Calu3 (cell line): ENCODE measurements around the gene GJB1. TPM values are rescaled to one million over a fixed set of nuclear protein-coding genes. Genes with fewer than 3 reads are reported as not detected.
A peak's percentile ranks its signal among the peaks of the same experiment; 100 is the strongest.

Experiments
- BruUV-seq: library from RNA; stranded (reverse); fragments of 400-500 nt; replicated peaks from 2 replicates; lab custom pipeline; 2021; lab: Mats Ljungman, UMichigan
- CTCF ChIA-PET: fragments of 300-600 bp; sonication (Branson Sonifier 250); formaldehyde crosslinking; loops from one replicate; lab custom pipeline; 2022; ENCODE audit warnings: antibody characterized with exemption; lab: Charles Lee
- DNase-seq: peaks from one replicate; pipeline ENCODE4 v3.0.0; 2022
- H3K27ac Mint-ChIP-seq: one replicate; pipeline ENCODE4 v1.8.0; 2022; ENCODE audit warnings: mixed read lengths; ENCODE audit not compliant: unreplicated experiment
- H3K27me3 Mint-ChIP-seq: one replicate; pipeline ENCODE4 v1.8.0; 2022; ENCODE audit warnings: mixed read lengths; ENCODE audit not compliant: unreplicated experiment
- H3K36me3 Mint-ChIP-seq: one replicate; pipeline ENCODE4 v1.8.0; 2022; ENCODE audit warnings: mild to moderate bottlenecking, moderate library complexity, mixed read lengths; ENCODE audit not compliant: insufficient read depth, unreplicated experiment
- H3K4me1 Mint-ChIP-seq: one replicate; pipeline ENCODE4 v1.8.0; 2022; ENCODE audit warnings: mild to moderate bottlenecking, low read depth, mixed read lengths; ENCODE audit not compliant: unreplicated experiment
- H3K4me3 Mint-ChIP-seq: one replicate; pipeline ENCODE4 v1.8.0; 2022; ENCODE audit warnings: mild to moderate bottlenecking, low read depth, moderate library complexity, mixed read lengths; ENCODE audit not compliant: unreplicated experiment
- H3K9me3 Mint-ChIP-seq: one replicate; pipeline ENCODE4 v1.8.0; 2022; ENCODE audit warnings: low read depth, mixed read lengths; ENCODE audit not compliant: unreplicated experiment
- CTCF ChIP-seq: fragments of 200-600 bp; IDR thresholded peaks from one replicate; pipeline ENCODE4 v1.8.0; 2022; ENCODE audit warnings: antibody characterized with exemption; ENCODE audit not compliant: unreplicated experiment
- intact Hi-C: fragments of 100-400 bp; cut with micrococcal nuclease; formaldehyde crosslinking; loops from one replicate; pipeline ENCODE4 v1.10.0; 2022; ENCODE audit not compliant: unreplicated experiment
- total RNA-seq: library from RNA; stranded (reverse); gene quantifications from 2 replicates; pipeline ENCODE4 v1.2.3, GENCODE V29; 2022

The GJB1 gene
- total RNA-seq, 1 experiment from 2014 or later: 80.4 TPM

- DNase-seq: peak; percentile 82
- no TSS peak for BruUV-seq
- intact Hi-C loops: loop anchor here (2.0 to 10.0 kb wide), 3 partner anchors 30 to 150 kb away; partner anchors contain the start of gene TAF1
- peak overlapping the region; percentile 75 for H3K4me3 Mint-ChIP-seq
- H3K36me3 Mint-ChIP-seq: peaks cover 38% of the 10 kb centered on the region
- TF ChIP-seq CTCF: no peak
- H3K9me3 Mint-ChIP-seq: no peaks in the 10 kb centered on the region
- peaks cover 56% of the 10 kb centered on the region for H3K4me1 Mint-ChIP-seq
- CTCF ChIA-PET: interaction anchor here (0.6 to 1.5 kb wide), 4 partner anchors 11 to 69 kb away, joined by 4 to 12 read pairs (median 8); partner anchors contain the start of gene NONO
- no peaks in the 10 kb centered on the region for H3K27me3 Mint-ChIP-seq
- H3K27ac Mint-ChIP-seq: peak overlapping the region; percentile 70
Observed at GRCh38 chrX:71214604-71215337, 8.3 kb upstream of the GJB1 start.

DNA sequence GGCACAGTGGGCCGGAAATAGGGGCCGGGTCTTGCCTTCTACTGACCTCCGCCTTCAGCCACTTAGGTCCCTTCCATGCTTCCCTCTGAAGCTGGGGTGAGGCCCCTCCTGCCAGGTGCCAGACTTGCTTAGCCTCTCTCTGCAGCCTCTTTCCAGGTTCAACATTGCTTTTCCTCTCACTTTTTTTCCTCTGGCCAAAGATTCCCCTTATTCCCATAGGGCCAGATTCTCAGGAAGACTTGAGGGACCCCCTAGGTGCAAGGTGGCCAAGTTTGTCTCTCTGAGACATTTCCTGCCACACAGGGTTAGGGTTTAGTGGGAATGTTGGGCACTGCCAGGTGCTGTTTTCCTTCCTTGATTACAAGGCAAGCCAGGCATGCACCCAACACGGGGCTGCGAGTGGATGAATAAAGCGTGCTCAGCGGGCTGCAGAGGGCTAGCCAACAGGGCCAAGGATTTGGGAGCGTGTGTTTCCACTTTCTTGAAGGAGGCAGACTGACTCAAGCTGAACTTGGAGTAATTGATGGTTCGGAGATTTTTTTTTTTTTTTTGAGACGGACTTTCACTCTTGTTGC lies 7.6 kb upstream of the GJB1 start:
- H3K4me3 Mint-ChIP-seq: peak overlapping the region; percentile 75
- intact Hi-C loops: loop anchor here (2.0 to 10.0 kb wide), 3 partner anchors 31 to 149 kb away; partner anchors contain the start of gene TAF1
- peak overlapping the region; percentile 70 for H3K27ac Mint-ChIP-seq
- no peaks in the 10 kb centered on the region for H3K9me3 Mint-ChIP-seq
- no peak for TF ChIP-seq CTCF
- H3K36me3 Mint-ChIP-seq: peaks cover 38% of the 10 kb centered on the region
- H3K27me3 Mint-ChIP-seq: no peaks in the 10 kb centered on the region
- peak; percentile 11 for DNase-seq
- BruUV-seq: TSS peak; percentile 67
- CTCF ChIA-PET: interaction anchor here (0.8 to 1.5 kb wide), 4 partner anchors 10 to 151 kb away, joined by 3 to 8 read pairs (median 6); partner anchors contain the start of genes NONO and TAF1
- peaks cover 56% of the 10 kb centered on the region for H3K4me1 Mint-ChIP-seq

GRCh38 chrX:71216485-71216884 lies 6.5 kb upstream of the GJB1 start:
- CTCF ChIA-PET: interaction anchor here (0.6 to 1.2 kb wide), 4 partner anchors 9 to 1092 kb away, joined by 3 to 5 read pairs (median 3); partner anchors contain the start of gene TAF1
- peak overlapping the region; percentile 35 for H3K27ac Mint-ChIP-seq
- peak; percentile 9 for DNase-seq
- no peaks in the 10 kb centered on the region for H3K27me3 Mint-ChIP-seq
- no TSS peak for BruUV-seq
- H3K36me3 Mint-ChIP-seq: peaks cover 38% of the 10 kb centered on the region
- H3K4me3 Mint-ChIP-seq: peak overlapping the region; percentile 75
- intact Hi-C loops: loop anchor here (10.0 kb wide), 1 partner anchor 148 kb away; the partner anchor contains the start of gene TAF1
- TF ChIP-seq CTCF: no peak
- H3K4me1 Mint-ChIP-seq: peaks cover 50% of the 10 kb centered on the region
- no peaks in the 10 kb centered on the region for H3K9me3 Mint-ChIP-seq

DNA sequence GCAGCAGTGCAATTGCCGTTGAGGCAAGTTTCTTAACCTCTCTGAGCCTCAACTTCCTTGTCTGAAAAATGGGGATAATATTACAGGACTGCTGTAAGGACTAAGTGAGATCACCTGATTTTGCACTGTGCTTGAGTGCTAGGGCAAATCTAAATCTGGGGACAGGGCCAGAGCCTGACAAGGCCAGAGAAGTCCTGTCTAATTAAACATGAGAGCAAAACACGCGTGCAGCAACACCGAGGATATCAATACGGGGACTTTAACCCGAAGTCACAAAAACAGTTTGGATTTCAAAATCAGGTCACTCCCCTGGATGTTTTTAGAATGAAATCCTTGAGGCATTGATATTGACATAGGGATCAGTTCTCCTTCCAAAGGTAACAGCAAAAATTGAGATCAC lies 5.7 kb upstream of the GJB1 start:
- no peak for DNase-seq
- BruUV-seq: no TSS peak
- intact Hi-C loops: loop anchor here (10.0 kb wide), 1 partner anchor 148 kb away; the partner anchor contains the start of gene TAF1
- peak overlapping the region; percentile 40 for H3K27ac Mint-ChIP-seq
- TF ChIP-seq CTCF: no peak
- H3K9me3 Mint-ChIP-seq: no peaks in the 10 kb centered on the region
- CTCF ChIA-PET: interaction anchor here (1.2 kb wide), 1 partner anchor 8 kb away, joined by 5 read pairs; no protein-coding TSS in a partner anchor
- H3K36me3 Mint-ChIP-seq: peaks cover 38% of the 10 kb centered on the region
- H3K4me1 Mint-ChIP-seq: peaks cover 46% of the 10 kb centered on the region
- H3K27me3 Mint-ChIP-seq: no peaks in the 10 kb centered on the region
- peak overlapping the region; percentile 75 for H3K4me3 Mint-ChIP-seq
